ENCODE measurements around the gene ATP13A3. TPM values are rescaled to one million over a fixed set of nuclear protein-coding genes. Genes with fewer than 3 reads are reported as not detected.
A peak's percentile ranks its signal among the peaks of the same experiment; 100 is the strongest.
"Not testable (repeated sequence)": the region's sequence is repeated elsewhere in the genome, so short reads cannot be mapped to it uniquely, and the experiment has no call there.

The ATP13A3 gene
- total RNA-seq: 190 and 228 TPM in 2 replicates

DNA sequence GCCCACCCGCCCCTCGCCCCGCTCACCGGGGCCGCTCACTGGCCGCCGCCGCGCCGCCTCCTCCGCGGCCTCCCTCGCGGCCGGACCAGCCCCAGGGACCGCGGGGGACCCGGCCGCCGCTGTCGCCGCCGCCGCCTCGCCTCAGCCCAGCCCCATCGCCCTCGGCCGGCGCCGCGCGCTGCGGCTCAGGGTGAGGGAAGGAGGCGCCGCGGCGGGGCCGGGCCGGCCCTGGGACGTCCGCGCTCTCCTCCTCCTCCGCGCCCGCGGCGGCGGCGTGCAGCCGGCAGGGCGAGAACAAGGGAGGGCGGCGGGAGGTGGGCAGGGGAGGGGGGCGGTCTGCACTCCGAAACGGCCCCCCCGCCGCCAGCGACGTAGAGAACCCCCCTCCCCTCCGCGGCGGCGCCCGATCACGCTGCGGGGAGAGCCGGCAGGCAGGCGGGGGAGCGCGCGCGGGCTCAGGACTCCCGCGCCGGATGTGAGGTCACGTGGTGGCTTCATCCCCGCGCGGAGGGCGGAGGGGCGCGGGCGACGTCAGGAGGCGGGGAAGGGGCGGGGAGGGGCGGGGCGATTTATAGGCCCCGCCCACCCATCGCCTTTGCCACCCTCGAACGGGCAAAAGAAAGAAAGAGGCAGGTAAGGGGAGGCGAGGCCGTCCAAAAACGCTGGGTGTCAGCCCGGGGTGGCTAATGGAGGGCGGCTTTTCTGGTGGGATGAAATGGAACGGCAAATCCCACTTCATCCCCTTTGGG is at the start of gene ATP13A3:
ATP13A3 (minus strand) TSS at position 463 of the 749 bp plus-strand sequence. CDS start 24,812 bp downstream, outside the sequence.
- peak; percentile 92 for DNase-seq (ENCODE audit: low read depth)
- TF ChIP-seq, protein P1, sequence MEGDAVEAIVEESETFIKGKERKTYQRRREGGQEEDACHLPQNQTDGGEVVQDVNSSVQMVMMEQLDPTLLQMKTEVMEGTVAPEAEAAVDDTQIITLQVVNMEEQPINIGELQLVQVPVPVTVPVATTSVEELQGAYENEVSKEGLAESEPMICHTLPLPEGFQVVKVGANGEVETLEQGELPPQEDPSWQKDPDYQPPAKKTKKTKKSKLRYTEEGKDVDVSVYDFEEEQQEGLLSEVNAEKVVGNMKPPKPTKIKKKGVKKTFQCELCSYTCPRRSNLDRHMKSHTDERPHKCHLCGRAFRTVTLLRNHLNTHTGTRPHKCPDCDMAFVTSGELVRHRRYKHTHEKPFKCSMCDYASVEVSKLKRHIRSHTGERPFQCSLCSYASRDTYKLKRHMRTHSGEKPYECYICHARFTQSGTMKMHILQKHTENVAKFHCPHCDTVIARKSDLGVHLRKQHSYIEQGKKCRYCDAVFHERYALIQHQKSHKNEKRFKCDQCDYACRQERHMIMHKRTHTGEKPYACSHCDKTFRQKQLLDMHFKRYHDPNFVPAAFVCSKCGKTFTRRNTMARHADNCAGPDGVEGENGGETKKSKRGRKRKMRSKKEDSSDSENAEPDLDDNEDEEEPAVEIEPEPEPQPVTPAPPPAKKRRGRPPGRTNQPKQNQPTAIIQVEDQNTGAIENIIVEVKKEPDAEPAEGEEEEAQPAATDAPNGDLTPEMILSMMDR (IDR thresholded peaks at IDR 0.05; ENCODE audit: insufficient read depth, low read depth, low read length): no peak
- peak within 1 kb of the TSS; percentile 86 for H3K4me3 ChIP-seq (ENCODE audit: low read depth, low read length)

DNA sequence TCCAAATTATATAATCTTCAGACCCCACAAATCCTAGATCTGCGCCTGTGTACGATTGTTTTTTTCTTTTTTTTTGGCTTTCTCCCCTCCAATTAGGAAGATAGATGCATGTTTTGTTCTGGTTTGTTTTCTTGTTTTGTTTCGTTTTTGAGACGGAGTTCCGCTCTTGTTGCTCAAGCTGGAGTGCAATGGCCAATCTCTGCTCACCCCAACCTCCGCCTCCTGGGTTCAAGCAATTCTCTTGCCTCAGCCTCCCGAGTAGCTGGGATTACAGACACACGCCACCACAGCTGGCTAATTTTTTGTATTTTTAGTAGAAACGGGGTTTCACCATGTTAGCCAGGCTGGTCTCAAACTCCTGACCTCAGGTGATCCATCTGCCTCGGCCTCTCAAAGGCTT is 48.4 kb upstream of the ATP13A3 start:
- DNase-seq (ENCODE audit: low read depth); H3K4me3 ChIP-seq (ENCODE audit: low read depth, low read length): not testable (repeated sequence)

DNA sequence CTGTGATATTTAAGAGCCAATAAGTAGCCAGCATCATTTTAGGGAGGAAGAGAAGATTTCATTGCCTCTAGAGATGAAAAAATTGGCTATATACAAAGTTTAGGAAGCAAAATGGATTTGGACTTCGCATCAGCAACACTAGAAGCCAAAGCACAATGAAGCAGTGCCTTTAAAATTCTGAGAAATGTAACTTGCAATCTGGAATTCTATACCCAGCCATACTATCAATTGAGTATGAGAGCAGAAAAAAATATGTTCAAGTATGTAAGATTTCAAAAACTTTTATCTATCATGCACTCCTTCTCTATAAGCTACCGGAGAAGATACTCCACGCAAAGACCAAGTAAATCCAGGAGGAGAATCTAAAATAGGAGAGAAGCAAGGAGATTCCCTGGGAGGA is 47.4 kb upstream of the ATP13A3 start:
- DNase-seq (ENCODE audit: low read depth): no peak
- TF ChIP-seq, protein P1 (IDR thresholded peaks at IDR 0.05; ENCODE audit: insufficient read depth, low read depth, low read length): no peak
- H3K4me3 ChIP-seq (ENCODE audit: low read depth, low read length): no peak overlapping the region

DNA sequence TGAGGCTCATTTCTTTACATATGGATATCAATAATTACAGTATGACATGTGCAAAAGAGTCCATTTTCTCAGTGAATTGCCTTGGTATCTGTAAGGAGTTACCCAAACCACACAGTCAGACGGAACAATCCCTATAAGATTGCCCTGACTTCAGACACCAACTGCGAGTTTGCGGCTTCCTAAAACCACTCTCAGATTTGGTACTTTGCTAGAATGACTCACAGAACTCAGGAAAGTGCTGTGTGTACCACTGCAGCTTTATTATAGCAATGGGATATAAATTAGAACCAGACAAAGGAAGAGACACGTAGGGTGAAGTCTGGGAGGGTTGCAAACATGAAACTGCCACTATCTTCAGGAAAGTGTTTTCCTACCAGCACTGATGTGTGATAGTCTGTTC is 45.8 kb upstream of the ATP13A3 start:
- DNase-seq (ENCODE audit: low read depth): no peak
- TF ChIP-seq, protein P1 (IDR thresholded peaks at IDR 0.05; ENCODE audit: insufficient read depth, low read depth, low read length): no peak

DNA sequence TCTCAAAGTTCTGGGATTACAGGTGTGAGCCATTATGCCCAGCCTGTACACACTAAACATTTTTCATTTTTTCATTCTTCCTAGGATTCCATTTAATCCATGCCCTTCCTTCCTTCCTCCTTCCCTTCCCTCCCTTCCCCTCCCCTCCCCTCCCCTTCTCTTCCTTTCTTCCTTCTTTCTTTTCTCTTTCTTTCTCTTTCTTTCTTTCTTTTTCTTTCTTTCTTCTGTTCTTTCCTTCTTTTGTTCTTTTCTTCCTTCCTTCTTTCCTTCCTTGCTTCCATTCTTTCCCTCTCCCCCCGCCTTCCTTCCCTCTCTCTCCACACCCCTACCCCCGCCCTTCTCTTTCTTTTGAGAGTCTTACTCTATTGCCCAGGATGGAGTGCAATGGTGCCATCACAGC is 40.9 kb upstream of the ATP13A3 start:
- DNase-seq (ENCODE audit: low read depth): no peak
- TF ChIP-seq, protein P1 (IDR thresholded peaks at IDR 0.05; ENCODE audit: insufficient read depth, low read depth, low read length): no peak
- no peak overlapping the region for H3K4me3 ChIP-seq (ENCODE audit: low read depth, low read length)

More for the DNA sequence above, 45.8 kb upstream of the ATP13A3 start:
- no peak overlapping the region for H3K4me3 ChIP-seq (ENCODE audit: low read depth, low read length)

DNA sequence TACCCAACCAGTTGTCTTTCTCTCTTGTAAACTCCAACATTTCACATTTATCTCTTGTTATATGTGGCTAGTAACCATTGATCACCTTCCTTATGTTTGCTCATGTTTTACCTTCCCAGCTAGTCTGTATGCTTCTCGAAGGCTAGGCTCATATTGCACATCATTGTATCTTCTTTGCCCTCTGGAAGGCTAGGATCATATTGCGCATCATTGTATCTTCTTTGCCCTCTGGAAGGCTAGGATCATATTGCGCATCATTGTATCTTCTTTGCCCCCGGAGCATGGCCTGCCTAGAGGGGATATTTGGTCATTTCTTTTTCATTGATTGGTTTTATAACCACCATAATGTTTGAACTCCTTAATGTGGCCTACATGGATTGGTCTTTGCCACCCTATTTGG is 39.4 kb upstream of the ATP13A3 start:
- TF ChIP-seq, protein P1 (IDR thresholded peaks at IDR 0.05; ENCODE audit: insufficient read depth, low read depth, low read length): no peak

DNA sequence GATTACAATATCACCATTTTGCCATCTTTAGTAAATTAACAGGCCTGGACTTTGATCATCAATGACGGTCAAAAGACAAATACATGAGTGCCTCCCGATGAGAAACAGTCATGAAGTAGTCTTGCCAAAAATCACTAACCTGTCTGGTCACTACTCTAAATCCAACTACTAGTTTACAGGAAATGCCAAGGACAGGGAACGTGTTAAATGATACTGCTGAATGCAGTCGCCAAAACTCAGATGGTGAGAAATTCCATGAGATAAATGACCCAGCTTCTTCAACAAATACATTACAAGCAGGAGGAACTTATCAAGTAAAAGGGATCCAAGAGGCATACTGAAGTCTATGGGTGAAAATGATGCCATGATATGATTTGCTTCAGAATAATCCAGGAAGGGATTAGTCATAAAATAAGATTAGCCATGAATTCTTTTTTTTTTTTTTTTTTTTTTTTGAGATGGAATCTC is 35.8 kb upstream of the ATP13A3 start:
- no peak for DNase-seq (ENCODE audit: low read depth)
- TF ChIP-seq, protein P1 (IDR thresholded peaks at IDR 0.05; ENCODE audit: insufficient read depth, low read depth, low read length): no peak
- H3K4me3 ChIP-seq (ENCODE audit: low read depth, low read length): no peak overlapping the region

More for the DNA sequence above, 39.4 kb upstream of the ATP13A3 start:
- no peak for DNase-seq (ENCODE audit: low read depth)
- no peak overlapping the region for H3K4me3 ChIP-seq (ENCODE audit: low read depth, low read length)
